ENCODE measurements around the gene ZSCAN2. TPM values are rescaled to one million over a fixed set of nuclear protein-coding genes. Genes with fewer than 3 reads are reported as not detected.
"Not testable (repeated sequence)": the region's sequence is repeated elsewhere in the genome, so short reads cannot be mapped to it uniquely, and the experiment has no call there.

Gene ZSCAN2
- total RNA-seq, 1 donor from 2014 or later: 23.8 TPM

- Mint-ChIP-seq H3K4me1 (ENCODE audit: unreplicated experiment) (peaks cover 26% of the 10 kb centered on the region), H3K9me3 (ENCODE audit: unreplicated experiment) (no peaks in the 10 kb centered on the region), H3K27ac (ENCODE audit: unreplicated experiment) (no peak overlapping the region), H3K4me3 (ENCODE audit: unreplicated experiment) (no peak overlapping the region), H3K27me3 (ENCODE audit: unreplicated experiment) (peaks cover 7% of the 10 kb centered on the region), H3K36me3 (ENCODE audit: unreplicated experiment) (peaks cover 3% of the 10 kb centered on the region)
- TF ChIP-seq, protein P1, sequence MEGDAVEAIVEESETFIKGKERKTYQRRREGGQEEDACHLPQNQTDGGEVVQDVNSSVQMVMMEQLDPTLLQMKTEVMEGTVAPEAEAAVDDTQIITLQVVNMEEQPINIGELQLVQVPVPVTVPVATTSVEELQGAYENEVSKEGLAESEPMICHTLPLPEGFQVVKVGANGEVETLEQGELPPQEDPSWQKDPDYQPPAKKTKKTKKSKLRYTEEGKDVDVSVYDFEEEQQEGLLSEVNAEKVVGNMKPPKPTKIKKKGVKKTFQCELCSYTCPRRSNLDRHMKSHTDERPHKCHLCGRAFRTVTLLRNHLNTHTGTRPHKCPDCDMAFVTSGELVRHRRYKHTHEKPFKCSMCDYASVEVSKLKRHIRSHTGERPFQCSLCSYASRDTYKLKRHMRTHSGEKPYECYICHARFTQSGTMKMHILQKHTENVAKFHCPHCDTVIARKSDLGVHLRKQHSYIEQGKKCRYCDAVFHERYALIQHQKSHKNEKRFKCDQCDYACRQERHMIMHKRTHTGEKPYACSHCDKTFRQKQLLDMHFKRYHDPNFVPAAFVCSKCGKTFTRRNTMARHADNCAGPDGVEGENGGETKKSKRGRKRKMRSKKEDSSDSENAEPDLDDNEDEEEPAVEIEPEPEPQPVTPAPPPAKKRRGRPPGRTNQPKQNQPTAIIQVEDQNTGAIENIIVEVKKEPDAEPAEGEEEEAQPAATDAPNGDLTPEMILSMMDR (IDR thresholded peaks at IDR 0.05): no peak
- DNase-seq (ENCODE audit: extremely low spot score, unreplicated experiment): no peak
Measured at GRCh38 chr15:84572231-84572630, 28.6 kb upstream of the ZSCAN2 start.

DNA sequence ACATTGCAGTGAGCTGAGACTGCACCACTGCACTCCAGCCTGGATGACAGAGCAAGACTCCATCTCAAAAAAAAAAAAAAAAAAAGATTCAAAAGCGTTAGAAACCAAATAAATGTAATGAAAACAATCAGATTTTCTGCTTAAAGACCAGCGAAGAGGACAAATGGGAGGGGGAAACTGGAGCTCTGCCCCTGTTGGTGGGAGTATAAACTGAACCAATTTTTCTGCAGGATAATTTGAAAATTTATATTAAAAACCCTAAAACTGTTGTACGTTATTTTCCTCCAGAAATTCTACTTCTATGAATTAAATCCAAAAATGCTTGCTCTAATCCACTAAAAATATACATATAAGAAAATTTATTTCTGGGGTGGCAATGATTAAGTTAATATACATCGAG is 25.3 kb upstream of the ZSCAN2 start:
- Mint-ChIP-seq H3K9me3 (ENCODE audit: unreplicated experiment) (no peaks in the 10 kb centered on the region), H3K4me3 (ENCODE audit: unreplicated experiment) (no peak overlapping the region), H3K27ac (ENCODE audit: unreplicated experiment) (no peak overlapping the region), H3K27me3 (ENCODE audit: unreplicated experiment) (peaks cover 7% of the 10 kb centered on the region), H3K36me3 (ENCODE audit: unreplicated experiment) (no peaks in the 10 kb centered on the region), H3K4me1 (ENCODE audit: unreplicated experiment) (peaks cover 19% of the 10 kb centered on the region)
- TF ChIP-seq, protein P1 (IDR thresholded peaks at IDR 0.05): no peak
- no peak for DNase-seq (ENCODE audit: extremely low spot score, unreplicated experiment)

- not testable (repeated sequence) for DNase-seq (ENCODE audit: extremely low spot score, unreplicated experiment); H3K27me3 Mint-ChIP-seq (ENCODE audit: unreplicated experiment); H3K36me3 Mint-ChIP-seq (ENCODE audit: unreplicated experiment); H3K27ac Mint-ChIP-seq (ENCODE audit: unreplicated experiment); H3K4me3 Mint-ChIP-seq (ENCODE audit: unreplicated experiment); H3K9me3 Mint-ChIP-seq (ENCODE audit: unreplicated experiment)
- peaks cover 10% of the 10 kb centered on the region for H3K4me1 Mint-ChIP-seq (ENCODE audit: unreplicated experiment)
Measured at GRCh38 chr15:84577891-84578290, 22.9 kb upstream of the ZSCAN2 start.

DNA sequence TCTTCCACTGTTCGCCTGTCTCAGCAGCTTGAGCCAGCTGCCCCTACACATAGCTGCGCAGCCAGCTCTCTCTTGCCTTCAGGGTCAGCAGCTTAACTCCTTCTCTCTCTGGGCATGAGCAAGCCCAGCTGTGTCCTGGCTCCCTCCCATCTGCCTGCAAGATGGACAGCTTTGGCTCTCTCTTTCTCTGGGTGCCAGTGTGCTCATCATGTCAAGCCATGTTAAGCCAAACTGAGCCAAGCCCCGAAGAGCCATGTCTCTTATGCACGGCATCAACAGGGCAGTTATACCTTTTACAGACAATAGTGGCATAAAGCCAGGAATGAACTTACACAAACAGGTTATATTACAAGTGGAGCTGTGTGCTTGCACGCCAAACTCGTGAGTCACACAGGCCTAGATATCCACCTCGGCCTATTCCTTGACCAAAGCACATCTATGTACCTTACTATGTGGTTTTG is 21.5 kb upstream of the ZSCAN2 start:
- H3K36me3 Mint-ChIP-seq (ENCODE audit: unreplicated experiment); H3K4me3 Mint-ChIP-seq (ENCODE audit: unreplicated experiment); H3K9me3 Mint-ChIP-seq (ENCODE audit: unreplicated experiment); DNase-seq (ENCODE audit: extremely low spot score, unreplicated experiment): not testable (repeated sequence)
- peaks cover 13% of the 10 kb centered on the region for H3K27me3 Mint-ChIP-seq (ENCODE audit: unreplicated experiment)
- peak overlapping the region; percentile 82 for H3K27ac Mint-ChIP-seq (ENCODE audit: unreplicated experiment)
- peaks cover 10% of the 10 kb centered on the region for H3K4me1 Mint-ChIP-seq (ENCODE audit: unreplicated experiment)

DNA sequence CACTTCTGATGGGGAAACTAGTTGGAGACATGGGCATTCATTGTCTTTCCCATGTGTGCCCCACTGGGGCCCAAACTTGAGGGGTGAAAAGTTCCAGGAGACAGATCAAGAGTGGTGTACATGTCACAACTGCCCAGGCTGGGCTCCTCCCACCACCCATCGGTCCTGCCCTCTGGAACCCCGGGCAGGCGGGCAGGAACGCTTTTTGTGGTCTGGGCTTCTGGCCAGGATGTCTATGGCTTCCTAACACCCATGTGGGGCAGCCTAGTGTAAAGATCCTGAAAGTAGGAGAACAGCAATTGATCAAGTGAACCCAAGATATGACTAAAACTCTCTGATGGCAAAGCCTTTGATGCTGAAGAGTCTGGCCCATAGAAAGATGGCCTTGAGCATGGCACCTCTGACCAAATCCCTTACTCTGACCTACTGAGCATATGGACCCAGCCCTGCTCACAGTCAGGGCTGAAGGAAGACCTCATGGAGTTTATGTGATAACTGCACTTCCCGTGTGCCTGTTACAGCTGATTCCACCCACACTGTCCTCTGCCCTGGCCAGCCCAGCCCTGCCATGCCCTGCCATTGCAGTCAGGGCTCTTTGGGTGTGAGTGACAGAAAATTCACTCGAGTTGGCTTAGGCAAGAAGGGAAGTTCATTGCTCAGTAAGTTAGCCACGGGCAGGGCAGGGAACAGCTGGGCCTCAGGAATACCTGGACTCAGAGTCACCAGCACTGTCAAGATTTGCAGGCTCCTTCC is 19.0 kb upstream of the ZSCAN2 start:
- Mint-ChIP-seq H3K27me3 (ENCODE audit: unreplicated experiment) (peaks cover 17% of the 10 kb centered on the region), H3K4me1 (ENCODE audit: unreplicated experiment) (peaks cover 10% of the 10 kb centered on the region)
- H3K27ac Mint-ChIP-seq (ENCODE audit: unreplicated experiment); H3K9me3 Mint-ChIP-seq (ENCODE audit: unreplicated experiment); H3K4me3 Mint-ChIP-seq (ENCODE audit: unreplicated experiment); DNase-seq (ENCODE audit: extremely low spot score, unreplicated experiment); H3K36me3 Mint-ChIP-seq (ENCODE audit: unreplicated experiment): not testable (repeated sequence)

DNA sequence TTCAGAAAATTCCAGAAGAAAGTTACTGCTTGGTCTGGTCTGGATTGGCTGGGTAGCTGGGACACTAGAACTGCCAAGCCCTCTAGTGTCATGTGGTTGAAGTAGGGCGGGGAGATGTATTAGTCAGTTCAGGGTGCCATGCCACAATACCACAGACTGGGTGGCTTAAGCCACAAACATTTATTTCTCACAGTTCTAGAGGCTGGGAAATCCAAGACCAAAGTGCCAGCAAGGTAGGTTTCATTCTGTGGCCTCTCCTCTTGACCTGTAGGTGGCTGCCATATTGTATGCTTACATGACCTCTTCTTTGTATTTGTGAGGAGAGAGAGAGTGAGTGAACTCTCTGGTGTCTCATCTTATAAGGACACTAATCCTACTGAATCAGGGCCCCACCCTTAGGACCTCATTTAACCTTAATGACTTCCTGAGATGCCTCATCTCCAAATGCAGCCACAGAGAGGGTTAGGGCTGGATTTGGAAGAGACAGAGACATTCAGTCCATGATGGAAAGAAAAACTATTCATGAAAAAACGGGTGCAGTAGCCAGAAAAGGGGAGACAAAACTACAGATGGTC is 18.1 kb upstream of the ZSCAN2 start:
- no peak overlapping the region for H3K4me3 Mint-ChIP-seq (ENCODE audit: unreplicated experiment)

GRCh38 chr15:84583921-84584320 is 16.9 kb upstream of the ZSCAN2 start:
- not testable (repeated sequence) for H3K9me3 Mint-ChIP-seq (ENCODE audit: unreplicated experiment); H3K36me3 Mint-ChIP-seq (ENCODE audit: unreplicated experiment); H3K27ac Mint-ChIP-seq (ENCODE audit: unreplicated experiment); H3K4me3 Mint-ChIP-seq (ENCODE audit: unreplicated experiment)
- H3K27me3 Mint-ChIP-seq (ENCODE audit: unreplicated experiment): peaks cover 22% of the 10 kb centered on the region
- peak; percentile 53 for DNase-seq (ENCODE audit: extremely low spot score, unreplicated experiment)
- H3K4me1 Mint-ChIP-seq (ENCODE audit: unreplicated experiment): peaks cover 14% of the 10 kb centered on the region

More for the DNA sequence above, 18.1 kb upstream of the ZSCAN2 start:
- no peaks in the 10 kb centered on the region for H3K36me3 Mint-ChIP-seq (ENCODE audit: unreplicated experiment)
- TF ChIP-seq, protein P1 (IDR thresholded peaks at IDR 0.05): no peak
- peaks cover 22% of the 10 kb centered on the region for H3K27me3 Mint-ChIP-seq (ENCODE audit: unreplicated experiment)
- no peaks in the 10 kb centered on the region for H3K9me3 Mint-ChIP-seq (ENCODE audit: unreplicated experiment)
- peaks cover 10% of the 10 kb centered on the region for H3K4me1 Mint-ChIP-seq (ENCODE audit: unreplicated experiment)
- no peak overlapping the region for H3K27ac Mint-ChIP-seq (ENCODE audit: unreplicated experiment)
- DNase-seq (ENCODE audit: extremely low spot score, unreplicated experiment): no peak

Measured in osteocyte (in vitro differentiated cells).